Endometrial microvascular endothelial cells (primary cell): ENCODE data around the gene BABAM2. TPM values are rescaled to one million over a fixed set of nuclear protein-coding genes. Genes with fewer than 3 reads are reported as not detected.

Source experiments
- in situ Hi-C: cut with HindIII; loops from 2 replicates; pipeline ENCODE4 v1.10.0; 2017; ENCODE audit warnings: low sequenced_read_pairs, low pct_unique_long_range_greater_than_20kb; ENCODE audit errors: inconsistent ontology term
- total RNA-seq: library from RNA; depleted of rRNA; stranded (reverse); fragments of >200 nt; gene quantifications from one replicate; pipeline ENCODE4 v1.2.3, GENCODE V29; 2015; ENCODE audit errors: inconsistent ontology term

The BABAM2 gene
- total RNA-seq, 1 donor from 2014 or later, result 24.8 TPM

GRCh38 chr2:27903649-27904404, 13.3 kb downstream of the BABAM2 start:
- in situ Hi-C loops, result no loop called here

DNA sequence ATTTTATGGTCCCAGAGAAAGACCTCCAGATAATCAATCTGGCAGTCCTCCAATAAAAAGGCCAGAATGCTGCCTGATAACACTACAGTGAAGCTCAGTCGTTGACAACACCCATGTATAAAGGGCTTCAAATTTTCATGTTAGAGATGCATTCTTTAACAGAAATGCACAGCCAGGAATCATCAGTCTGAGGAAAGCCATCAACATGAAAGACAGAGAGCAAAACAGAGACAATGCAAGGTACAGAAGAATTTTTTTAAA, 13.8 kb downstream of the BABAM2 start:
- in situ Hi-C loops, result no loop called here

DNA sequence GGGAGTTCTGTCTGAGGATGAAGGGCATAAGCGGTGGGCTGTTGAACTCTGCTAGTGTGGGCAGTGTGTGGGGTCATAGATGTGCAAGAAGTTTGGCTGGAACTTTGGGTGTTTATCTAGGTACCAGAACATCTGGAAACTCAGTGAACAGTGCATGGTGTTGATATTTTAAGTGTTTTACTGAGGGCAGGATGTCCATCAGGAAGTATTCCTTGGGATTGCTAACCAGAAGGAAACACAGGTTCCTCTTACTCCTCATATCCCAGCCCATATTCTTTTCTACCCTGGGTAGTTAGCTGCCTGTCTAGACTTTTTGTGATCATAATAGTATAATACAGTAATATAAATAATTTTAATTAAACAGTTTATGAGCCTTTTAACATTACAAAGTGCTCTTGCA, 15.5 kb downstream of the BABAM2 start:
- in situ Hi-C loops, result no loop called here

DNA sequence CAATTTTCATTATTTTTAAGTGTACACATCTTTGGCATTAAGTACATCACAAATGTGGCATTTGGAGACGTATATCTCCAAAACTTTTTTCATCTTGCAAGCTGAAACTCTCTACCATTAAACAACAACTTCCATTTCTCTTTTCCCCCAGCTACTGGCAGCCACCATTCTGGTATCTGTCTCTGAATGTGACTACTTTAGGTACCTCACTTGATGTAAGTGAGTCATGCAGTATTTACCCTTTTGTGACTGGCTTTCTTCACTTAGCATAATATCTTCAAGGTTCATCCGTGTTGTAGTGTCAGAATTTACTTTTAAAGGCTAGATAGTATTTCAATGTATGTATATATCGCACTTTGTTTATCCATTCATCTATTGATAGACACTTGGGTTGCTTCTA, 17.0 kb downstream of the BABAM2 start:
- in situ Hi-C loops, result no loop called here

DNA sequence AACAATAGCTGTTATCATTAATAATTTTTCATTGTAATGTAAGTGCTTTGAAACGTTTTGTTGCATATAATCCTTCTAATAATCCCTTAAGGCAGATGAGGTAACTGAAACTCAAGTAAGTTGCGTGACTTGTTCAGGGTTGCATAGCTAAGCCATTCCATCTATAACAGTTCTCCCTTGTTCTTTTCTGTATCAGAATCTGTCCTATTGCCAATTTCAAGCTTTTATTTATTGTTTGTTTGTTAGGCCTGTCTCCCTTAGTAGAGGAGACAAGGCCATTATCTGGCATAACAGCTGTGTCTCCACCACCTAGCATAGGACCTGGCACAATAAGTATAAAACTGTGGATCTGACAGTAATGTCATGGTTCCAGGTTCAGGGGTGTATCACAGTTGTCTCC, 19.4 kb downstream of the BABAM2 start:
- in situ Hi-C loops, result no loop called here

DNA sequence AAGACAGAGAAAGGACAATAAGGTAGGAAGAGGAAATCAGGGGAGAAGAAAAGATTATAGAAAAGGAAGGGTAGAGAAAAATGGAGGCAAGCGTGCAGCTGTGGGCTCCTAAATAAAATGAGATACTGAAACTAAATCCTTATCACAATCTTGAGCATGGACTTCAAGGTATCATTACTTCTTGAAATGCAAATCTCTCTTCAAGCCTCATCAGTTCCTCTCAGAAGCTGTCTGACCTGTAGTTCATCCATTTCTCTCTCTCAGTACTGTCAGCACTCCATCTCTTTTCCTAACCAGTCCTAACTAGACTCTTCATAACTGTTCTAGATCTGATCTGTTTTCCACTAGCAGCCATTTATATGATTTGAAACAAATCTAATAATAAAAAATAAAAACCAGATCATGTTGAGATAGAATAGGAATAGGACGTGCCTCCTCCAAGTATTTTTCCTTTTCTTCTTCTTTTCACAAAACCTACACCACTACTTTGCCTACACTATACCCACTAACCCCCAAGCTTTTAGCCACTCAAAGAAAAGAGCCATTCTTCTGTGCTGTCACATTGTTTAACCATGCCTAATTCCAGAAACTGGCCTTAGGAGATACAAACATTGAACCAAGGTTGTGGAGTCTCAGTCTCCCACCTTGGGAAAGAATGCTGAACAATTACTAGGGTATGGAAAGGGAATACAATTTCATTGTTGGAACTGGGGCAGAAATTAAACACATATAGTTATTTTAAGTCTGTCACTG, 21.1 kb downstream of the BABAM2 start:
- in situ Hi-C loops, result no loop called here

- in situ Hi-C loops, result no loop called here
These were observed 22.0 kb downstream of the BABAM2 start for GRCh38 chr2:27912512-27912911.

DNA sequence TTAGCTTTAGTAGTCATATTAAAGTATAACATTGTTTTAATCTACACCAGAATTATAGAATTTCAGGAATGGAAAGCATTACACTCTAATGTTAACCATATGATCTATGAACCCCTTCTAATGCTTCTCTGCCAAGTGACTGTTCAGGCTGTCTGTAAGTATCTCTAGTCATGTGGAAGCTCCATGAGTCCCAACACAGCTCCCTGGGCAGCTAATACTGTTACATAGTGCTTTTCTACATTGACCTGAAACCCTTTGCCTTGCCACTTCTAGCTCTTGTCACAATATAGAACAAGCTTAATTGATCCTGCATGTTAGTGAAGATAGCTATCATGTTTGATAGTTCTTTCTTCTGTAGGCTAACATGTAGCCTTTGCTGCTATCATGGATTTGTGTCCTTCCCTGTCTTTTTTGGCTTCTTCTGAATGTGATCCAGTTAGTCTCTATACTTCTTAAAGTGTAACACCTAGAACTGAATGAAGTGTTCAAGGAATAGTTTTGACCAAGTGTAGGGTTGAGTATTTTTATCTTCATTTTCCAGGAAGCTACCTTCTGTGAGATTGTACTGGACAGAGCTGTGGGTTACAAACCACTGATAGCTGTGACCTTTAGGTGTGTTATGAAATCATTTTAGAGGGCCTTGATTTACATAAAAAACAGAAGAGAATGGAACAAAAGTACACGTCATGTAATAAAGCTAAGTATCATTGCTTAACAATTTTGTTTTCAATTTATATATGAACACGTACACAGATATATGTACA, 23.7 kb downstream of the BABAM2 start:
- in situ Hi-C loops, result no loop called here

DNA sequence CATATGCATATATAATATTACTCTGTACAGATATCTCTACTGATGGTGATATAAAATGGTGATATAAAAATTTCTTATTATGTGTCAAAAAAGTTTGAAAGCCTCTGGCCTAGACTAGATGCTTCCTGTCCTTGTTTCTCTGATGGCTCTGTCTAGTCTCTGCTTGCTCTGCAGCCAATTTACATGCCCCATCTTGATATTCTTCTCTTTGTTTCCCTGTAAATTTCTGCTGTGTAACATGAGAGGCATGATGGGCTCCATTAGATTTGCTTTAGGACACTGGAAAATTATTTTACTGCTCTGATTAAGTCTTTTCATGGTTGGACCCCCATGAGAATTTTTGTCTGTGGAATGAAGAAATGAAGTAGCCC, 24.3 kb downstream of the BABAM2 start:
- in situ Hi-C loops, result no loop called here

DNA sequence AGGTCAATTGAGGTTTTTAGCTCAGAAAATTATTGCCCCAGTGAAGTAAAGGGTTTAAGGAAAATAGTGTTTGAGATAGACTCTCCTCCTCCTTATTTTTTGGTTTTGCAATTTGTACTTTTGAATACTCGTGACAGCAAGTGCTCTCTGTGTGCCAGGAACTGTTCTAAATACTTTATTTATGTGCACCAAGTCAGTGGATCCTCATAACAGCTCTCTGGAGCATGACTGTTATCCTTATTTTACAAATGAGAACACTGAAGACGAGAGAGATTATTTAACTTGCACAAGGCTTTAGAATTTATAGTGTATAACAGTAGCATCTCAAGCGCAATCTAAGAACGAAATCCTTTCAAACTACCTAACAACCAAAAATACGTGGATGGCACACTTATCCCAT, 24.7 kb downstream of the BABAM2 start:
- in situ Hi-C loops, result no loop called here

GRCh38 chr2:27915874-27916273, 25.3 kb downstream of the BABAM2 start:
- in situ Hi-C loops, result no loop called here

- in situ Hi-C loops, result no loop called here
These were observed 25.9 kb downstream of the BABAM2 start for GRCh38 chr2:27916293-27916995.

DNA sequence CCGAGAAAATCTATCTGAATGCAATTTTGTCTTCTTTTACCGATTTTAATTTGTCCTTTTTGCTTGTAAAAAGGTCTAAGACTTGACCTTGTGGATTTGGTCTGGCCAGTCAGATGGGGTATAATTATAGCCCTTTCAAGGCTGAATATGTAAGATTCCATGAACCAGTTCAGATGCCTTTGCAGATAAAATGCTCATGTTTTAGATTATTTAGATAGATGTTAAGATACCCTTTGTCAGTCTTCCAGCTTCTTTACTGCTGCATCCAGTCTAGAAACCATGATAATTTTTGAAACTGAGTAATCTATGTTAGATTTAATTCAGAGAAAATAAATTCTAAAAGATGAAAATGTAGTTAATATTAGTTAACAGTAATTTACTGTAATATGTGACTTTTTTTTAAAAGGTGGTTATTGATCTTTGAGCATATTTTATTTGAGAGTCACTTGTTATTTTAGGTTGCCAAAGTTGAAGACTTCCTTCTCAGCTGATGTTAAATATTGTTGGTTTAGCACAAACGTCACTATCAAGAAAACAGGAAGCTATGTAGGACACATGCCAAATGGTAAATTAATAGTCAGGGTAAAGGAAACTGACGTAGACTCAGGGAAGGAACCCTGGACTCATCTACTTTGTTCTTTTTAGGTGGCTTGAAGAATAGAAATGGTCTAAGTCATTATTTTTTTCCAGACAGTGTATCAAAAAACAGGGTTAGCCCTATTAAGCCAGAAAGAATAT, 29.8 kb downstream of the BABAM2 start:
- in situ Hi-C loops, result no loop called here

- in situ Hi-C loops, result no loop called here
These were observed 30.9 kb downstream of the BABAM2 start for GRCh38 chr2:27921424-27921823.

DNA sequence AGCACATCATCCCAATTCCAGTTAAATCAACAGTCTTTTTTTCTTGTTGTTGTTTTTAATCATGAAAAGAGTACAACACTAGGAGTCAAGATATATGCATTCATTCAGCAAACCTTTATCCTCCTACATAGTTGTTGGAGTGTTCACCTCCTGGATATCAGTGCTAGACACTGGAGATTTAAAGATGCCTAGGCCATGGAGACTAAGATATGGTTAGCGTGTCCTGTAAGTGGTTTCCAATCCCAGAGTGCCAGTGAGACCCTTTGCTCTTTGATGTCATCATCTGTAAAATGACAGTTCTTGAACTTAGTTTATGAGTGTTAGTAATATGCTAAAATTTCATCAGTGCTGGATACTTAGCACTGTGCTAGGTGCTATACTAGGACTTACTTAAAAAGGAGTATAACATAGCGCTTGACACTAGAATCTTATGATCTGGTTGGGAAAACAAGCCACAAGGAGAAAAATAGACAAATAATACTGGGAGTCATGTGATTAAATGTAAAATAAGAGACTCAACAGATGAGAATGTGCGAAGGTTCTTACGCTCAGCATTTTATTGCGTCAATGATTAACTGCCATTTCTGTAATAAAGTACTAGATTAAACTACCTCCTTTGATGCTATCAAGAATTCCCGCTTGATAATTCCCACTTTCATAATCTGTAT, 31.5 kb downstream of the BABAM2 start:
- in situ Hi-C loops, result no loop called here

DNA sequence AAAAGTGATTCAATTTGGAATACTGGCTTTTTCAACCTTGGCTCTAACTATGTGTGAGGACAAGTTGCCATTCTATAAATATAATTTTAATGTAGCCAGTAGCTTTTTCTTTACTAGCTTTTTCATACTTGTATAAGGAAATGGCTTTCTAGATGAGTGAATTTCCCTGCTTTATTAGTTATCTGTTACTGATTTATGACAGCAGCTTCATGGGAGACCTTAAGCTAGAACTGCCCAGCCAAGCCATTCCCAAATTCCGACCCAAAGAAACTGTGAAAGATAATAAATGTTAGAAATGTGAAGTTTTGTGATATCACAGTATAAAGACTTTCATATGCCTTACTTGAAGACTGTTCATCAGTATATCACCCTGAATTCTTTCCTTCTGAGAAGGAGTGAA, 32.3 kb downstream of the BABAM2 start:
- in situ Hi-C loops, result no loop called here

DNA sequence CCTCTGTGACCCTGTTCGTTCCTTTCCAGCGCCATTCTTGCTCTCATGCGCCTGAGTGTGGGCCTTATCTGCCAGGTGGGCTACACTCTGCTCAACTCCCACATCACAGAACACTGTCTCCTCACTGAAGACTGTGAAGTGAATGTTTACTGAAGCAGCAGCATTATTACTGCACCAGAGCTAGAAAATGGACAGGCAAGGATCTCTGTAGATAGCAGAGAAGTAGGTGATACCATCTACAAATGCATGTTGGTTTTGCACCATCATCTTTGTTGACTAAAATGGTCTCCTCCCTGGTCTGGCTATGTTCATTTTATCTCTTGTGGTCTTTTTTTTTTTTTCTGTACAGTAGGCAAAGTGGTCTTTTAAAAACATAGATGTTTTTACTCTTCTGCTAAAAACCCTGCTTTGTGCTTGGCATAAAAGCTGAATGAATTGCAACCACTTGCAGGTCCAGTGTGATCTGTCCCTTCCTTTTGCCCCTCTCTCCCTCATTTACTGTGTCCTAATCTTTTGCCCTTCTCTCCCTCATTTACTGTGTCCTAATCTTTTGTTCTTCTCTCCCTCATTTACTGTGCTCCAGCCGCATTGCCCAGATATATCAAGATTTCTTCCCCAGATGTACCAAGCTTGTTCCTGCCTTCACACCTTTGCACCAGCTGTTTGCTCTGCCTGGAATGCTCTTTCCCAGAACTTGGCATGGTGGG, 35.4 kb downstream of the BABAM2 start:
- in situ Hi-C loops, result no loop called here
